NCI-H1048 (cell line): ENCODE results near the gene ARHGEF4.
"Not testable (repeated sequence)": the region's sequence is repeated elsewhere in the genome, so short reads cannot be mapped to it uniquely, and the experiment has no call there.

Experiments
- DNase-seq: peaks from one replicate; lab custom pipeline; 2025; lab: John Stamatoyannopoulos, UW

ARHGEF4 gene

DNA sequence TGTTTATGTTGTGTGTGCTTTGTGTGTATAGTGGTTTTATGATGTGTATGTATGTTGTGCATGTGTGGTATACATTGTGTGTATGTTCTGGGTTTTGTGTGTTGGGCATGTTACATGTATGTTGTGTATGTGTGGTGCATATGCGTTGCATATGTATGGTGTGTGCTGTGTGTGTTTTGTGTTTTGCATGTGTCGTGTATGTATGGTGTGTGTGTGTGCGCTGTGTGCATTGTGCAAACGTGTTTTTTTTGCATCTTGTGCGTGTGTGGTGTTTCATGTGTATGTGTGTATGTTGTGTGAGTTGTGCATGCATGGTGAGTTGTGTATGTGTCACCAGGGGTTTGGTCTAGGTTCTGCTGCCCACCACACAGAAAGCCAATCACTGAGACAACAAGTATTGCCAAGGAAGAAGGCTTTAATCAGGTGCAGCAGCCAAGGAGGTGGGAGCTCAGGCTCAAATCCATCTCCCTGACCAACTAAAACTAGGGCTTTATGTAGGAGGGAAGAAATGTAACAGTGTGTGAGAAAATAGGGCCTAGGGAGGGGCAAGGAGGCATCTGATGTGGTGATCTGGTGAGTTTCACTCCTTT lies 140.8 kb downstream of the ARHGEF4 start:
- DNase-seq: no peak

DNA sequence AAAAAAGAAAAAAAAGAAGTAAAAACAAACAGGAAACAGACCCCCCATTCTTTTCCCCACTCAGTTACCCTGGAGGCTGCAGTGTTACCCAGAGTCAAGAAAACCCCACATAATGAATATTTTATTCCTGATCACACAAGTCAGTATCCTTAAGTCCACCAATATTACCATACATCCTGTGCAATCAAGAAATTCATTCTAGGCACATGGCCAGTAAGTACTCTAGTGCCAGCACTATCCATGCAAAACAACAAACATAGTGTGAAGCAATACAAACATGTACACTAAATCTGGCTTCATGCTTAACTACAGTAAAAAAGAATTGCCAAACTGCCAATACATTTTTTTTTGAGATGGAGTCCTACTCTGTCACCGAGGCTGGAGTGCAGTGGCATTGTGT lies 145.0 kb downstream of the ARHGEF4 start:
- no peak for DNase-seq

DNA sequence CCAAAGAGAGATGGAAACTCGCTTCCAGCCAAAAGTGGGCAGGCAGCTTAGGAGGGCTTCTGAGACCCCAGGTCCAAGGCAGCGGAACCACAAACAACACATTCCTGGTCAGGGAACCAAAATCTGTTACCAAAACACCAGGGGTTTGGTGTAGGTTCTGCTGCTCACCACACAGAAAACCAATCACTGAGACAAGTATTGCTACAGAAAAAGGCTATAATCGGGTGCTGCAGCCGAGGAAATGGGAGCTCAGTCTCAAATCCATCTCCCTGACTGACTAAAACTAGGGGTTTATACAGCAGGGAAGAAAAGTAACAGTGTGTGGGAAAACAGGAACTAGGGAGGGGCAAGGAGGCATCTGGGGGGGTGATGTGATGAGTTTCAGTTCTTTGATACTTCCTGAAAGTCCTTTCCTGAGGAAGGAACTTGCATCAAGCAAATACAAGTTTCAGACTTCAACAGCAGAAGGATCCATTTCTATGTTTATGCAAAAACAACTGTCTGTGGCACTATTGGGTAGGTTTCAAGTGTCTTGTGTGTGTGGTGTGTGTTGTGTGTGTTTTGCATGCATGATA lies 148.6 kb downstream of the ARHGEF4 start:
- DNase-seq: no peak

DNA sequence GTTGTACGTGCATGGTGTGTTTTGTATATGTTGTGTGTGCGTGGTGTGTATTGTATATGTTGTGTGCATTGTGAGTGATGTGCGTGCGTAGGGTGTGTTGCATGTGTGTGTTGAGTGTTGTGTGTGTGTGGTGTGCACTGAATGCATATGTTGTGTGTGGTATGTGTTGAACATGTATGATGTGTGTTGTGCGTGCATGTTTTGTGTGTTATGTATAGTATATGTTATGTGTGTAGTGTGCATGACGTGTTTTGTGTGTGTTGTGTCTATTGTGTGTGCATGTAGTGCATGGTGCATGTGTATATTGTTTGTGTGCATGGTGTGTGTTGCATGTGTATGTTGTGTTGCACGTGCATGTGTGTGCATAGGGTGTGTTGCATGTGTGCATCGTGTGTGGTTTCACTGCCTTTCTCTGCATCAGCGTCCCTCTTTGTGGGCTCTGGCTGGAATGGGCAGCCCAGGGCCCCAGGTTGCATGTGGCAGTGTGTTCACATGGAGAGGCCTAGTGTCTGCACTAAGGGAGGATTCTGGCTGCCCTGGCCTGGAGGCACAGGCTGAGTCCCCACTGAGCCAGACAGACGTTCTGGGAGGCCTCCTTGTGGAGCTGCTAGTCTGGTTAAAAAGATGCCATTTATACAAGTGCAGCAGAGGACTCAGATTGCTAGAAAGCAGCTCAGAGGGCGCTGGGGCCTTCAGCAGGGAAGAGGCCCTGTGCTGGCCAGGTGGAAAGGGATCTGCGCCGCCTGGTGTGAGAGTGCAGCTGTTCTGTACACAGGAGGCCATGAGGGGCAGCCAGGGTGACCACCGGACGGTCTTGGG lies 149.3 kb downstream of the ARHGEF4 start:
- DNase-seq: no peak

DNA sequence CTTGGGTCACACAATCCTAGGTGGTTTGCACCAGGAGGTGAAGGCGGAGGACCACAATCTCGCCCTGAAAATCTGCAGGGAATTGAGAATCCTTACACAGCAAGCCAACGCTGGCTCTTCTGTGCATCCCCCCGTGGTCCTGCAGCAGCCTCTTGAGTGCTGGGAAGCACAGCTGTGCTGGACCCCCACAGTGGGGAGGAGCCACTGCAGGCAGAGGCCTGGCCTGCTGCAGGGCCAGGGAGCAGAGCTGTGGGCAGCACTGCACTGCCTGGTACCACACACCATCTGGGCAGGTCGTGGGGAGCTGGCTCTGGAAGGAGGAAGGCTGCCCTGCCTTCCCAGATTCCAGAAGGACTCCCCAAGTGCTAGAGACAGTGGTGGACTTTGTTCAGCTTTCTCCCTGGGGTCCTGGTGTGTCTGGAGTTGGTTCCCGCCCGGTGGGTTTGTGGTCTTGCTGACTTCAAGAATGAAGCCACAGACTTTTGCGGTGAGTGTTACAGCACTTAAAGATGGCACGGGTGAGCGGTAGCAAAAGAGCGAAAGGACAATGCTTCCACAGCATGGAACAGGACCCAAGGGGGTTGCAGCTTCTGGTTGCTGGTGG lies 150.3 kb downstream of the ARHGEF4 start:
- DNase-seq: no peak

DNA sequence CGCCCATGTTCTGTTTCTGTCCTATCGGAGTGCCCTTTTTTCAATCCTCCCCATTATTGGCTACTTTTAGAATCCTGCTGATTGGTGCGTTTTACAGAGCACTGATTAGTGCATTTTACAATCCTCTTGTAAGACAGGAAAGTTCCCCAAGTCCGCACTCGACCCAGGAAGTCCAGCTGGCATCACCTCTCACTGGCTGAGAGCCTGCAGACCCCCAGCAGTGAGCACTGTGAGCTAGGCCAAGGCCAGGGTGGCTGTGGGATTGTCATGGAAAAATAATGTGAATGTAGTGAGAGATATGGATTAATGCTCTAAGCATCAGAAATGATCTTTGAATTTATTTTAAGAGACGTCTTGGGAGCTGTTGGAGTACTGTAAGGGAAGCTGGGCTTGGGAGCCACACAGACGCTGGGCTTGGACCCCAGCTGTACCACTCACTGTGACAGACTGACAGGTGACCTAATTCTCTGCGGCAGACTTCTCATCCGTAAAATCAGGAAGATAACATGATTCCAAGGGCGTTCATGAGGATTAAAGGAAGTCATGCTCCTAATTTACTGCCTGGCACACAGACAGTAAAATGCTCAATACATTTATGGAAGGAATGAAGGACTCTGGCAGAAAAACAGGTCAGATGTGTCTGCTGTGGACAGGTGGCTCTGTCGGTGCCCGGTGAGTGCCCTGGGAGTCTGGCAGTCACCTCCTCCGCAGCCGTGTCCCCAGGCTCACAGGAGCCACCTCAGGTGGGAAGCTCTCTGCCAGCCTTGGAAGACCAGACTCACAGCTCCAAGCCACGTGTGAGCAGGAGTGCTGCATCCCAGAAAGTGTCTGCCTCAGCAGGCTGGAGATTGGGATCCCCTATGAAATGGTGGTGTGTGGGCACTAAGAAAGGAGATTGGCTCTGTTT lies 151.1 kb downstream of the ARHGEF4 start:
- no peak for DNase-seq

DNA sequence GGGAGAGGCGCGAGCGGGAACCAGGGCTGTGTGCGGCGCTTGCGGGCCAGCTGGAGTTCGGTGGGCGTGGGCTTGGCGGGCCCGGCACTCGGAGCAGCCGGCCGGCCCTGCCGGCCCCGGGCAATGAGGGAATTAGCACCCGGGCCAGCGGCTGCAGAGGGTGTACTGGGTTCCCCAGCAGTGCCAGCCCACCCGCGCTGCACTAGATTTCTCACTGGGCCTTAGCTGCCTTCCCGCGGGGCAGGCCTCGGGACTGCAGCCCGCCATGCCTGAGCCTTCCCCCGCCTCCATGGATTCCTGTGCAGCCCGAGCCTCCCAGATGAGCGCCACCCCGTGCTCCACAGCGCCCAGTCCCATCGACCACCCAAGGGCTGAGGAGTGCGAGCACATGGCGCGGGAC lies 154.7 kb downstream of the ARHGEF4 start:
- DNase-seq: not testable (repeated sequence)

DNA sequence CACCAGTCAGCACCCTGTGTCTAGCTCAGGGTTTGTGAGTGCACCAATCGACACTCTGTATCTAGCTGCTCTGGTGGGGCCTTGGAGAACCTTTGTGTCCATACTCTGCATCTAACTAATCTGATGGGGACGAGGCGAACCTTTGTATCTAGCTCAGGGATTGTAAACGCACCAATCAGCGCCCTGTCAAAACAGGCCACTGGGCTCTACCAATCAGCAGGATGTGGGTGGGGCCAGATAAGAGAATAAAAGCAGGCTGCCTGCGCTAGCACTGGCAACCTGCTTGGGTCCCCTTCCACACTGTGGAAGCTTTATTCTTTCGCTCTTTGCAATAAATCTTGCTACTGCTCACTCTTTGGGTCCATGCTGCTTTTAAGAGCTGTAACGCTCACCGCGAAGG lies 155.3 kb downstream of the ARHGEF4 start:
- DNase-seq: not testable (repeated sequence)

DNA sequence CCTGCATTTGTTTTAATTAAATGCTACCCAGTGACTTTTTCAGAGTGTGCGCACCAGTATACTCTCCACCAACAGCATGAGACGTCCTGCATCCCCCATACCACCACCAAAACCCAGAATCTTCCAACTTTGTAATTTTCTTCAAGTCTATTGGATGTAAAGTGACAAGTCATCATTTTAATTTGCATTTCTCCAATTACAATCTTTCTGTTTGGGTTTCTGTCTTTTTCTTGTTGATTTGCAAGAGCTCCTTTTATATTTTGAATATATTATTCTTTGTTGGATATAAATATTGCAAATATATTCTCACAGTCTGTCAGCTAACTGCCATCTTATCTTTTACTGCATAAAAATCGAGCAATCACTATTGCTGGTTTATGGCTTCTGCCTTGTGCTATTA lies 160.0 kb downstream of the ARHGEF4 start:
- no peak for DNase-seq

DNA sequence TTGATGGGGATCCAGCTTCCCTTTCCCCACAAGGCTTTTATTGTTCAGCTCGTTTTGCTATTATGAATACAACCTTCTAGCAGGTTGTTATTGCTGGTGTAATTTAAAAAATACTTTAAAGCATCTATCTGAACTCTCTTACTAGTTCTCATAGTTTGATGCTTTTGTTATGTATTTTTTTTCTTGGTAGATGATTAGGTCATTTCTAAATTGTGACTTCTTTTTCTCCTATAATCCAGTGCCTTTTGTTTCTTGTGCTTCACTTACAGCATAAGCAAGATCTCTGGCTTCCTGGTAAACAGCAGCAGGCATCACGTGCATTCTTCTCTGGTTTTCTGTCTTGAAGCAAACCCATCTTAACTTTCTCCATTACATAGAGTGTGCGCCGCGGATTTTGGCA lies 160.5 kb downstream of the ARHGEF4 start:
- no peak for DNase-seq

DNA sequence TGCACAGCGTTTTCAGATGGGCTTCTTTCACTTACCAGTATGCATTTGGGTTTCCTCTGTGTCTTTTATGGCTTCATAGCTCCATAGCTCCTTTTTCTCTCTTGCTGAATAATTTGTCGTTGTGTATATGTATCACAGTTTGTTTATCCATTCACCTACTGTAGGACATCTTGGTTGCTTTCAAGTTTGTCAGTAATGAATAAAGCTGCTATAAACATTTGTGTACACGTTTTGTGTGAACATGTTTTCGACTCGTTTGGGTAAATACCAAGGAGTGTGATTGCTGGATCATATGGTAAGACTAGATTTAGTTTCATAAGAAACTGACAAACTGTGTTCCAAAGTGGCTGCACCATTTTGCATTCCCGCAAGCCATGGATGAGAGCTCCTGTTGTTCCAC lies 161.8 kb downstream of the ARHGEF4 start:
- no peak for DNase-seq

DNA sequence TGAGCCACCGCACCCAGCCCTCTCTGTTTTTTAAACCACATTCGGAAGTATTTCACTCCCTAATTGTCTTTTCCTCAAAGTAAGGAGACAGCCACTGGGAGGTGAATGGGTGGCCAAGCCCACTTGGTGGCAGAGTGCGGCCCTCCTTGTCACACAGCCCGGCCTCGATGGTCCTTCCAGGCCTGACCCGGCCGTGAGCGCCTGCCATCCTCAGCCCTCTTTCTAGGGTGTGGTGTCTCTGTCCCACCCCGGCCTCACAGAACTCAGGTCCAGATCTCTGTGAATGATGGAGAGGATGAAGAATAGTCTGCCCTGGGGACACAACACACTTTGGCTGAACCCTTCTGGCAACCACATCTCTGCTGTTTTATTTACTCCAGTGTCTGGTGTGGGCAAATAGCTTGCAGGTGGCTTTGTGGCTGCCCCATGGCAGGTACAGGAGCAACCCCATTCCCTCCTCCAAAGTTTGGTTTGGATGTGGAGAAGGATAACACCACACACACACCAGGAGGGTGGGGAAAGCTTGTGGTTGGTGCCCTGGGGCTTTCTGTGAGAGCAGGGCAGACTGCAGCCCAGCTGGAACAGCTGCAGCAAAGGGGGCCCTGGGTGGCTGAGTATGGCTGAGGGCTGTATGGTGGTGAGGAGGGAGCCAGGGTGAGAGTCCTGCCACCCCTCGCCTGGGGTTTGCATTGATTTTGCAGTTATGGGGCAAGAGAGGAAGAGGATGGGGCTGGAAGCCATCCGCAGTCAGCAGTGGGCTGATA lies 167.9 kb downstream of the ARHGEF4 start:
- DNase-seq: no peak

DNA sequence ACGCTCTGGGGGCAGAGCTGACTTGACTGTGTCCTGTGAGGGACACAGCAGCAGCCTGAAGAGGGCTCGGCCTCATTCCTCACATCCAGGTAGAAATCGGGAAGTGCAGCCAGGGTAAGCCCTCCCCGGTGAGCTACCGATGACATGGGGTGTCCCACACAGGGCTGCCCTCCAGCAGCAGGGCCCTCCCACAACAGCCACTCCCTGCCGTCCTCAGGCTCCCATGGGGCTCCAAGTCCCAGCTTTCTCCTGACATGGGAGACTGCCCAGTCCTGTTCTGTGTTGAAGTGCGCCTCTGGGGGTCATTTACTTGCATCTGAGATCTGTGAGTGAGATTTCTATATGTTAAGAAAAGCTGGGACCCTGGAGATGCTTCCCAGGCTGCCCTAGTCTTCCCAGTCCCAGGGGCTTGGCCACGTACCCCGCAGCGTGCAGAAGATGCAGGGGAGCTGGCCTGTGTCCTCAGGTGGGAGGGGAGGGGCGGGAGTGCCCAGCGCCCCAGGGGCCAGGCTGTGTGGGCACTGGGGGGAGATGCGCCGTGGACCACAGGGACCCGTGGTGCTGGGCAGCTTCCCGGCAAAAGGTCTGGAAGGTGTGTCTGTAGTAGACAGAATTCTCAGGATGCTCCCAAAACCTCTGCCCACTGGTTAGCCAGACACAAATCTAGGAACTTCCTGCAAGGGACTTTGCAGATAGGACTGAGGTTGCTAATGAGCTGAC lies 168.7 kb downstream of the ARHGEF4 start:
- no peak for DNase-seq

DNA sequence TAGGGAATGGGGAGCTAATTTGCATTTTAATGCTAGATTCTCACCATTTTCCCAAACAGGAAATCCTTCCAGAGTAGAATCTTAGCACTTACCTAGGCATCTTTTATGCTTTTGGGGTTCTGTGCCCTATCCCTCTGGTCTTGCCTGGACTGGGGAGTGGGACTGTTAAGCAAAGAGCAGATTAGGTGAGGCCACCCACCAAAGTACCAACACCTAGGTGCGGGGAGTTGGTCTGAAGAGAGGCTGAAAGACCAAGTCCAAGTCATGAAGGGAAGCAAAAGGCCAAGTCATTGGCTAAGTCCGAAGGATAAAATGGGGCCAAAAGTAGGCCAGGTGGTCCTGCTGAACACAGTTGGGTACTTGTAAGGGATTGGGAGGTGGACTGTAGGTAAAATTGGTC lies 169.8 kb downstream of the ARHGEF4 start:
- no peak for DNase-seq

DNA sequence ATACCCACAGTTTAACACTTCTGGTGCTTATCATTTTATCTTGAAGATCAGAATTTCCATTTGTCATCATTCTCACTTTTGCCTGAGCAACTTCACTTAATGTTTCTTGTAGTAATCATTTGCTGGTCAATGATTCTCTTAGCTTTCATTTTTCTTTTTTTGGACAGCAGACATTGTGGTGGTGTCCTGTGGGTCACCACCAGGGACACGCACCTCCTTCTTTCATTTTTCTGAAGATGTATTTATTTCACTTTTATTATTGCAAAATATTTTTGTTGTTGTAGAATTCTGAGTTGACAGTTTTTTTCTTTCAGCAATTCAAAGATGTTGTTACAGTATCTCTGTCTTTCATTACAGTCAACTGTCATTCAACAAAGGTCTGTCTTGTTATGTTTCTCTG lies 172.3 kb downstream of the ARHGEF4 start:
- no peak for DNase-seq

DNA sequence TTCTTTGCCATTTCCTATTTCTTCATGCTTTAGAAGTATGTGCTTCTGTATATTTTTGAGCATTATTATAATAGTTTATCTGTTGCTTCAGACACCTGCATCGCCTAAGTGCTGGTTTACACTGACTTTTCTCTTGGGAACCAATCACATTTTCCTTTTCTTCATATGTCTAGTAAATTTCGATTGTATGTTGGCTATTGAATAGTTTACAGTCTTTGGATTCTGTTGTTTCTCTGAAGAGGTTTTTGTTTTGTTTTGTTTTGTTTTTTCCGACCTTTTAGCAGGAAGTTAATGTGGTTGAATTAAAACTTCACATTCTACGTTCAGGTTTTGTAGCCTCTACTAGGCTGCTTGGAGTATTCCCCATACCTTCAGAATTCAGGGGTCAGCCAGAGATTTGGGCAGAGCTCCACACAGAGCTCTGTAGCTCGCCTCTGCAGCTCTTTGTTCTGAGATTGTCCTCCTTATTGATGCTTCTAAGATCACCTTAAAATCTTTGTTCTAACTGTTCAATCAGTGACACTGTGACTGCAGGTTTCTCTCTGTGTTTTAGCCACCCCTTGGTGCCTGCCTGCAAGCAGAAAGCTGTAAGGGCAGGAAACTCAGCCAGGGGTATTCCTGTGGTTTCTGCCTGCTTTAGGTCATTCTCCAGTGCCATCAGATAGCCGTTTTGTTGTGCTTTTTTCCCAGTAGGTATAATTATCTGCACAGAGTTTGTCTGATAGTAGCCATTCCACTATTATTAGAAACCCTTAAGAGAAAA lies 173.2 kb downstream of the ARHGEF4 start:
- DNase-seq: no peak

DNA sequence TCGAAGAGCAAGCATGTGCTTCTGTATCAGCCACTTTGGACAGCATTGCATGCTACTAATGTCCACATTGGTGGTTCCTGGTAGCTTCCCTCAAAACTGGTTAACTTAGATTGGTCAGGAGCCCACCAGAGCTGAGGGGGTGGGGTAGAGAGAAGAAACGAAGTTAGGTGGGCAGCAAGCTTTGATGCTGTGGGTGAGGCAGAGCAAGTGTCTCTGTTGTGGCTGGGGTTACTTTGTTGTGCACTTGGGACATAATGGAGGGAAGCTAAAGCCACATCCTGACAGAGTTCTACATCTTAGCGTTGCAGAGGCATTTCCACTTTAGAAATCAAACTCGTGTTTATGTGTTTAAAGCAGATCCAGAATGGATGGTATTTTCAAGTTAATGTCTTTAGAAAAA lies 173.9 kb downstream of the ARHGEF4 start:
- DNase-seq: no peak

DNA sequence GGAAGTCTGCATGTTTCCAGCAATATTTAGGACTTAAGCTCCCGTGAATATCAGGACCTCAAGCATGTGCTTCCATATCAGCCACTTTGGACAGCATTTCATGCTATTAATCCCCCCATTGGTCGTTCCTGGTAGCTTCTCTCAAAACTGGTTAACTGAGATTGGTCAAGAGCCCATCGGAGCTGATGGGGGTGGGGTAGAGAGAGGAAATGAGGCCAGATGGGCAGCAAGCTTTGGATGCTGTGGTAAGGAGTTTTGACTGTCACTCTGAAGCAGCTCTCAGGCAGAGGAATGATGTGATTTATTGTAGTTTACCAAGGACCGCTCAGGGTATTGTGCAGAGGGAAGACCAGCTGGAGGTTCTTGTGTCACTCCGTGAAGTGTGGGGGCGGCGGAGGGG lies 174.8 kb downstream of the ARHGEF4 start:
- DNase-seq: no peak

DNA sequence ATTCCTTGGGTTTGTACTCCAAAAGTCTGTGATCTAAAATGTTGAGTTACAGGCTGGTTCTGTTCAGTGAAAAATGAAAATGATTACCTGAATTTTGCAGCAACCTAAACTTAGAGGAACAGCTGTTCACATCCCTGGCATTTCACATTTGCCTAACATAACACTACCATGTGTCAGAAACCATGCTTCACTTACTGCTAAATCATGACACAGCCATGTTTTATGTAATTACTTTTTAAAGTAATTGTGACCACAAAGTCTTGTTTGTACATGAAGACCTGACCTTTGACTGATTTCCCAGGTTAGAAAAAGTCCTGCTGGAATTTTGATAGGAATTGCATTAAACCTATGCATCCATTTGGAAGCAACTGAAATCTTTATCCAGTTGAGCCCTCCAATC lies 177.4 kb downstream of the ARHGEF4 start:
- no peak for DNase-seq

DNA sequence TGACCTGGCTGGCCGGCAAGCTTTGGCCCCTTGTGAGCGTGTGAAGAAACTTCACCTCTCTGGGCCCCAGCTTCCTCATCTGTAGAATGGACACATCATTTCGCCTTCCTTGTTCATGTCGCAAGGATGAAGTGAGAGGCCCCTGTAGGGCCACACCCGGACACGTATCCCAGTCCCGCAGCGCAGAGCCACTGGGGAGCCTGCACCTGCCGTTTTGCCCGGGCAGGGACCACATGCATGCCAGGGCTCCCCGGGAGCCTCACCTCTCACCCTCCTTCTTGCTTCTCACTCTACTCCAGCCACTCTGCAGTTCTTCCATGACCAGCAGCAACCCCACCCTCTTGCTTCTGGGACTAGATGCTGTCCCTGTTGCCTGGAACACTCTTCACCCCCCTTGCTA lies 179.1 kb downstream of the ARHGEF4 start:
- no peak for DNase-seq
